HepG2 (cell line): ENCODE measurements around the gene AADACL4. TPM values are rescaled to one million over a fixed set of nuclear protein-coding genes. Genes with fewer than 3 reads are reported as not detected.

Source experiments
- CCDC6 ChIP-seq: sonication (generic); formaldehyde crosslinking; IDR thresholded peaks from 2 replicates; pipeline ENCODE4 v1.8.1; 2022; ENCODE audit warnings: mild to moderate bottlenecking, missing genetic modification reagents, moderate library complexity
- DR1 ChIP-seq: sonication (generic); formaldehyde crosslinking; IDR thresholded peaks from 2 replicates; pipeline ENCODE4 v1.8.0; 2021; ENCODE audit warnings: mild to moderate bottlenecking, missing genetic modification reagents, inconsistent platforms
- HIVEP1 ChIP-seq: sonication (generic); formaldehyde crosslinking; IDR thresholded peaks from 2 replicates; pipeline ENCODE4 v1.4.0; 2020; ENCODE audit warnings: mild to moderate bottlenecking, missing genetic modification reagents
- KLF12 ChIP-seq: sonication (generic); formaldehyde crosslinking; IDR thresholded peaks from 2 replicates; pipeline ENCODE4 v1.4.0; 2020; ENCODE audit warnings: missing genetic modification reagents, borderline replicate concordance
- MXD4 ChIP-seq: IDR thresholded peaks from 2 replicates; pipeline ENCODE4 v1.6.1; 2016; ENCODE audit warnings: mild to moderate bottlenecking, missing biosample characterization, missing genetic modification reagents
- NR2F2 ChIP-seq: IDR thresholded peaks from 2 replicates; pipeline ENCODE4 v1.6.1; 2012; ENCODE audit warnings: low read depth, inconsistent platforms, borderline replicate concordance
- PHB2 ChIP-seq: fragments of 450-650 bp; IDR thresholded peaks from 2 replicates; pipeline ENCODE4 v1.6.1; 2018; ENCODE audit not compliant: partially characterized antibody
- PRPF4 ChIP-seq: fragments of 200-400 bp; formaldehyde crosslinking; IDR thresholded peaks from 2 replicates; pipeline ENCODE4 v1.6.1; 2016; ENCODE audit warnings: low read length, low read depth; ENCODE audit not compliant: poor library complexity, severe bottlenecking
- SIN3A ChIP-seq: IDR thresholded peaks from 2 replicates; pipeline ENCODE4 v1.6.1; 2011; ENCODE audit warnings: low read depth, mild to moderate bottlenecking, control low read depth, low read length, borderline replicate concordance
- SRSF1 ChIP-seq: fragments of 200-400 bp; formaldehyde crosslinking; optimal IDR thresholded peaks from 2 replicates; pipeline ENCODE3; 2017; ENCODE audit warnings: mild to moderate bottlenecking, low read depth, low read length, moderate library complexity
- YEATS2 ChIP-seq: sonication (generic); formaldehyde crosslinking; IDR thresholded peaks from 2 replicates; pipeline ENCODE4 v1.4.0; 2020; ENCODE audit warnings: missing genetic modification reagents, borderline replicate concordance
- ZNF230 ChIP-seq: sonication (generic); formaldehyde crosslinking; IDR thresholded peaks from 2 replicates; pipeline ENCODE4 v1.4.0; 2020; ENCODE audit warnings: mild to moderate bottlenecking, missing genetic modification reagents
- ZNF264 ChIP-seq: sonication (generic); formaldehyde crosslinking; IDR thresholded peaks from 2 replicates; pipeline ENCODE4 v1.4.0; 2020; ENCODE audit warnings: missing genetic modification reagents
- ZNF337 ChIP-seq: sonication (generic); formaldehyde crosslinking; IDR thresholded peaks from 2 replicates; pipeline ENCODE4 v1.5.1; 2020; ENCODE audit warnings: missing genetic modification reagents, low read depth, mild to moderate bottlenecking, borderline replicate concordance
- ZNF33A ChIP-seq: sonication (generic); formaldehyde crosslinking; IDR thresholded peaks from 2 replicates; pipeline ENCODE4 v1.5.1; 2020; ENCODE audit warnings: missing genetic modification reagents, mild to moderate bottlenecking, moderate library complexity, borderline replicate concordance
- ZSCAN12 ChIP-seq: sonication (generic); formaldehyde crosslinking; IDR thresholded peaks from 2 replicates; pipeline ENCODE4 v1.9.0; 2021; ENCODE audit warnings: mild to moderate bottlenecking, missing genetic modification reagents
- ZSCAN31 ChIP-seq: sonication (generic); formaldehyde crosslinking; IDR thresholded peaks from 2 replicates; pipeline ENCODE4 v1.5.0; 2020; ENCODE audit warnings: low read depth, mild to moderate bottlenecking, missing genetic modification reagents
- polyA plus RNA-seq, 8 experiments: library from polyadenylated mRNA; depleted of rRNA in 3 of 8; stranded (reverse) in 7 of 8; unstranded in 1 of 8; fragments of >200 nt; fragmentation: Illumina TruSeq in 4 of 8; extraction: Trizol in 4 of 8; gene quantifications; 2 replicates each; pipeline versions ENCODE4 v1.2.1 to v1.2.3, GENCODE V29; 2011 to 2016; ENCODE audit warnings: low read depth in 4 of 8, missing spikeins in 1 of 8, mixed read lengths in 1 of 8; ENCODE audit not compliant: insufficient read depth in 1 of 8
- total RNA-seq, 5 experiments: library from RNA; depleted of rRNA; stranded (reverse); fragments of >200 nt; fragmentation: Illumina TruSeq; extraction: Trizol; gene quantifications; 2 replicates each; pipeline ENCODE4 v1.2.3, GENCODE V29; 2016; ENCODE audit warnings: low read depth in 1 of 5
- TF ChIP-seq, protein P1 (sequence below): sonication (generic); formaldehyde crosslinking; IDR thresholded peaks from 2 replicates; pipeline ENCODE4 v1.9.0; 2021; ENCODE audit warnings: missing genetic modification reagents, borderline replicate concordance
- TF ChIP-seq, protein P2 (sequence below): sonication (generic); formaldehyde crosslinking; IDR thresholded peaks from 2 replicates; pipeline ENCODE4 v1.9.0; 2021; ENCODE audit warnings: mild to moderate bottlenecking, missing genetic modification reagents
- TF ChIP-seq, protein P3 (sequence below): sonication (generic); formaldehyde crosslinking; IDR thresholded peaks from 2 replicates; pipeline ENCODE4 v1.5.0; 2020; ENCODE audit warnings: missing genetic modification reagents

The AADACL4 gene
- total and polyA plus RNA-seq, 2 of the 13 experiments (the other 11 are each of a cell fraction or from before 2014, with no cell fraction given) = not detected

DNA sequence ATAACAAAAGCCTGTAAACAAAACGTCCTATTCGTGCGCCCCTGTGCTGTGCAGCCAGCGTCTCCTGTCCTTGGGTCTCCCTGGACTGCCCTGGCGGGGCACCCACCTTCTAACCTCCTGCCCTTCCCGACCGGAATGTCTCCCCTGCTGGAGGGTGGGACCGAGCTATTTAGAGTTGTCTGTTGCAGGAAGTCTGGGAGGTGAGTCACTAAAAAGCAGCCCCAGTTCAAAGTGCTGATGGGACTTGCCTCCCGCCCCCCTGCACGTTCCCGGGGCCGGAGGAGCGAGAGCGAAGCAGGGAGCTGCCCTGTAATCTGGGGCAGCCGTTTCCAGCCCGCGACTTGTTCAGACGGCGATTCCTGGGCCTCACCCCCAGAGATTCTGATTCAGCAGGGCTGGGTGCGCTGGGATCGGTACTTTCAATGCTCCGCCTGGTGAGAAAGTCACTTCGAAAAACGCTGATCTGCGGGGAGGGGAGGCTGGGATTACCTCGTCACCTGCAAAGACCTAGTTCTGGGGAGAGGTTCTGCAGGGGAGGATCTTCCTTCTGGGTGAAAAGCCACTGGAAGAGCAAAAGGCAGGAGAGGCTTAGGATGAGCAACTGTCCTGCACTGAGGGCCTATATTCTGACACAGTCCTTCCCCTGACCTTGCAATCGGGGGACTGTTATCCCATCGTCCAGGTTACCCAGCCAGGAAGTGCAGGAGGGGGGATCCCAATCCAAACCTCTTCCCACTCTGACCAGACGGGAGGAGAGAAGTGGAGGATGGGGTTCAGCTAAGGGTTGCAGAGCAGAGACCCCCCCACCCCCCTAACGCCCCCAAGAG is 24.7 kb upstream of the AADACL4 start (continued):
- TF ChIP-seq, protein P1, sequence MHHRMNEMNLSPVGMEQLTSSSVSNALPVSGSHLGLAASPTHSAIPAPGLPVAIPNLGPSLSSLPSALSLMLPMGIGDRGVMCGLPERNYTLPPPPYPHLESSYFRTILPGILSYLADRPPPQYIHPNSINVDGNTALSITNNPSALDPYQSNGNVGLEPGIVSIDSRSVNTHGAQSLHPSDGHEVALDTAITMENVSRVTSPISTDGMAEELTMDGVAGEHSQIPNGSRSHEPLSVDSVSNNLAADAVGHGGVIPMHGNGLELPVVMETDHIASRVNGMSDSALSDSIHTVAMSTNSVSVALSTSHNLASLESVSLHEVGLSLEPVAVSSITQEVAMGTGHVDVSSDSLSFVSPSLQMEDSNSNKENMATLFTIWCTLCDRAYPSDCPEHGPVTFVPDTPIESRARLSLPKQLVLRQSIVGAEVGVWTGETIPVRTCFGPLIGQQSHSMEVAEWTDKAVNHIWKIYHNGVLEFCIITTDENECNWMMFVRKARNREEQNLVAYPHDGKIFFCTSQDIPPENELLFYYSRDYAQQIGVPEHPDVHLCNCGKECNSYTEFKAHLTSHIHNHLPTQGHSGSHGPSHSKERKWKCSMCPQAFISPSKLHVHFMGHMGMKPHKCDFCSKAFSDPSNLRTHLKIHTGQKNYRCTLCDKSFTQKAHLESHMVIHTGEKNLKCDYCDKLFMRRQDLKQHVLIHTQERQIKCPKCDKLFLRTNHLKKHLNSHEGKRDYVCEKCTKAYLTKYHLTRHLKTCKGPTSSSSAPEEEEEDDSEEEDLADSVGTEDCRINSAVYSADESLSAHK = no peak
- TF ChIP-seq SIN3A = no peak
- TF ChIP-seq YEATS2 (CRISPR knock-in tag) = peak; percentile 74; the same call in 1 of the 2 replicates
- TF ChIP-seq CCDC6 (CRISPR knock-in tag) = peak; percentile 78; the same call in 1 of the 2 replicates
- TF ChIP-seq DR1 = peak; percentile 66
- TF ChIP-seq KLF12 (CRISPR knock-in tag) = no peak
- peak; percentile 84; the same call in 1 of the 2 replicates for TF ChIP-seq NR2F2
- no peak for TF ChIP-seq PRPF4
- no peak for TF ChIP-seq PHB2
- TF ChIP-seq, protein P2, sequence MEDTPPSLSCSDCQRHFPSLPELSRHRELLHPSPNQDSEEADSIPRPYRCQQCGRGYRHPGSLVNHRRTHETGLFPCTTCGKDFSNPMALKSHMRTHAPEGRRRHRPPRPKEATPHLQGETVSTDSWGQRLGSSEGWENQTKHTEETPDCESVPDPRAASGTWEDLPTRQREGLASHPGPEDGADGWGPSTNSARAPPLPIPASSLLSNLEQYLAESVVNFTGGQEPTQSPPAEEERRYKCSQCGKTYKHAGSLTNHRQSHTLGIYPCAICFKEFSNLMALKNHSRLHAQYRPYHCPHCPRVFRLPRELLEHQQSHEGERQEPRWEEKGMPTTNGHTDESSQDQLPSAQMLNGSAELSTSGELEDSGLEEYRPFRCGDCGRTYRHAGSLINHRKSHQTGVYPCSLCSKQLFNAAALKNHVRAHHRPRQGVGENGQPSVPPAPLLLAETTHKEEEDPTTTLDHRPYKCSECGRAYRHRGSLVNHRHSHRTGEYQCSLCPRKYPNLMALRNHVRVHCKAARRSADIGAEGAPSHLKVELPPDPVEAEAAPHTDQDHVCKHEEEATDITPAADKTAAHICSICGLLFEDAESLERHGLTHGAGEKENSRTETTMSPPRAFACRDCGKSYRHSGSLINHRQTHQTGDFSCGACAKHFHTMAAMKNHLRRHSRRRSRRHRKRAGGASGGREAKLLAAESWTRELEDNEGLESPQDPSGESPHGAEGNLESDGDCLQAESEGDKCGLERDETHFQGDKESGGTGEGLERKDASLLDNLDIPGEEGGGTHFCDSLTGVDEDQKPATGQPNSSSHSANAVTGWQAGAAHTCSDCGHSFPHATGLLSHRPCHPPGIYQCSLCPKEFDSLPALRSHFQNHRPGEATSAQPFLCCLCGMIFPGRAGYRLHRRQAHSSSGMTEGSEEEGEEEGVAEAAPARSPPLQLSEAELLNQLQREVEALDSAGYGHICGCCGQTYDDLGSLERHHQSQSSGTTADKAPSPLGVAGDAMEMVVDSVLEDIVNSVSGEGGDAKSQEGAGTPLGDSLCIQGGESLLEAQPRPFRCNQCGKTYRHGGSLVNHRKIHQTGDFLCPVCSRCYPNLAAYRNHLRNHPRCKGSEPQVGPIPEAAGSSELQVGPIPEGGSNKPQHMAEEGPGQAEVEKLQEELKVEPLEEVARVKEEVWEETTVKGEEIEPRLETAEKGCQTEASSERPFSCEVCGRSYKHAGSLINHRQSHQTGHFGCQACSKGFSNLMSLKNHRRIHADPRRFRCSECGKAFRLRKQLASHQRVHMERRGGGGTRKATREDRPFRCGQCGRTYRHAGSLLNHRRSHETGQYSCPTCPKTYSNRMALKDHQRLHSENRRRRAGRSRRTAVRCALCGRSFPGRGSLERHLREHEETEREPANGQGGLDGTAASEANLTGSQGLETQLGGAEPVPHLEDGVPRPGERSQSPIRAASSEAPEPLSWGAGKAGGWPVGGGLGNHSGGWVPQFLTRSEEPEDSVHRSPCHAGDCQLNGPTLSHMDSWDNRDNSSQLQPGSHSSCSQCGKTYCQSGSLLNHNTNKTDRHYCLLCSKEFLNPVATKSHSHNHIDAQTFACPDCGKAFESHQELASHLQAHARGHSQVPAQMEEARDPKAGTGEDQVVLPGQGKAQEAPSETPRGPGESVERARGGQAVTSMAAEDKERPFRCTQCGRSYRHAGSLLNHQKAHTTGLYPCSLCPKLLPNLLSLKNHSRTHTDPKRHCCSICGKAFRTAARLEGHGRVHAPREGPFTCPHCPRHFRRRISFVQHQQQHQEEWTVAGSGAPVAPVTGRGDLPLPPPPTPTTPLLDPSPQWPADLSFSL = no peak
- TF ChIP-seq ZSCAN31 (CRISPR knock-in tag) = peak; percentile 93
- peak; percentile 49 for TF ChIP-seq SRSF1
- peak; percentile 46; the same call in 1 of the 2 replicates for TF ChIP-seq MXD4 (CRISPR knock-in tag)
- no peak for TF ChIP-seq ZNF337 (CRISPR knock-in tag)
- peak; percentile 94 for TF ChIP-seq HIVEP1 (CRISPR knock-in tag)
- TF ChIP-seq, protein P3, sequence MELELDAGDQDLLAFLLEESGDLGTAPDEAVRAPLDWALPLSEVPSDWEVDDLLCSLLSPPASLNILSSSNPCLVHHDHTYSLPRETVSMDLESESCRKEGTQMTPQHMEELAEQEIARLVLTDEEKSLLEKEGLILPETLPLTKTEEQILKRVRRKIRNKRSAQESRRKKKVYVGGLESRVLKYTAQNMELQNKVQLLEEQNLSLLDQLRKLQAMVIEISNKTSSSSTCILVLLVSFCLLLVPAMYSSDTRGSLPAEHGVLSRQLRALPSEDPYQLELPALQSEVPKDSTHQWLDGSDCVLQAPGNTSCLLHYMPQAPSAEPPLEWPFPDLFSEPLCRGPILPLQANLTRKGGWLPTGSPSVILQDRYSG = no peak
- TF ChIP-seq ZNF230 (CRISPR knock-in tag) = no peak
- TF ChIP-seq ZNF264 (CRISPR knock-in tag) = peak; percentile 84; the same call in 1 of the 2 replicates
- no peak; the same call in 1 of the 2 replicates for TF ChIP-seq ZSCAN12 (CRISPR knock-in tag)
- no peak for TF ChIP-seq ZNF33A
